GM18508 (cell line): ENCODE results near the gene SMYD1.

Experiments used
- ATAC-seq: cut with Tn5 transposase; IDR thresholded peaks from one replicate; pipeline ENCODE4 v1.9.1; 2021; ENCODE audit warnings: moderate number of reproducible peaks; ENCODE audit not compliant: insufficient read depth, unreplicated experiment

Gene SMYD1

DNA sequence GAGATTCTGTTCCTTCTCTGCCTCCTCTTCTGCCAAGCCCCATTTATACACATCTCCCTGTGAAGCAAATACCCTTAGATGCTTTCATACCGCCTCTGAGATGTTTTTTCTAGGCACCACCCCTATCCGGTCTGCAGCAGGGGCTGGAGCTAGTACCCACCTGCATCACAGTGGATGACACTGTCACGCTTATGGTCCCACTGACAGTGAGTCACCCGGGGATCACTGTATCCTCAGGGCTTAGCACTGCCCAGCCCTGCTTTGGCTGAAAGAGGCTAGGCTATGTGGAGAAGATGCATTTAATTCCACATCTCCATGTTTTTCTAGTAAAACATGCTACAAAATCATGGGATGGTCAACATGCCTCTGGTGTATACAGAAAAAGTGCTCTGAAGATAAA is 50.3 kb downstream of the SMYD1 start:
- no peak for ATAC-seq

DNA sequence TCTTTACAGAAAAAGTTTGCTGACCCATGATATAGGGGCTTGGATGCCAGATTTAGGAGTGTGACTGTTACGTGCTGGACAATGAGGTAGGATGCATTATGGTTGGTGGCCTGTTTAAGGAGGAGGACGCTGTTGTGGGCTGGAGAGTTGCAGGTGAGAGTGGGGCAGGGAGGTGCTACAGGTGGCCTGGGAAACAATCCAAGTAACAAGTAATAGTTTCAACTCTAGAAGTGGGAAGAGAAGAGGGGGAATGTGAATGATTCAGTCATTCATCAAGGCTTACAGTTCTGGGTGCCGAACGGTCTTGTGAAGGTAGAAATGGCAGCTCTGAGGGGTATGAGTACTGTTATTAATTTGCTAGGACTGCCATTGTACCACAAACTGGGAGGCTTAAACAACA is 54.1 kb downstream of the SMYD1 start:
- ATAC-seq = no peak

DNA sequence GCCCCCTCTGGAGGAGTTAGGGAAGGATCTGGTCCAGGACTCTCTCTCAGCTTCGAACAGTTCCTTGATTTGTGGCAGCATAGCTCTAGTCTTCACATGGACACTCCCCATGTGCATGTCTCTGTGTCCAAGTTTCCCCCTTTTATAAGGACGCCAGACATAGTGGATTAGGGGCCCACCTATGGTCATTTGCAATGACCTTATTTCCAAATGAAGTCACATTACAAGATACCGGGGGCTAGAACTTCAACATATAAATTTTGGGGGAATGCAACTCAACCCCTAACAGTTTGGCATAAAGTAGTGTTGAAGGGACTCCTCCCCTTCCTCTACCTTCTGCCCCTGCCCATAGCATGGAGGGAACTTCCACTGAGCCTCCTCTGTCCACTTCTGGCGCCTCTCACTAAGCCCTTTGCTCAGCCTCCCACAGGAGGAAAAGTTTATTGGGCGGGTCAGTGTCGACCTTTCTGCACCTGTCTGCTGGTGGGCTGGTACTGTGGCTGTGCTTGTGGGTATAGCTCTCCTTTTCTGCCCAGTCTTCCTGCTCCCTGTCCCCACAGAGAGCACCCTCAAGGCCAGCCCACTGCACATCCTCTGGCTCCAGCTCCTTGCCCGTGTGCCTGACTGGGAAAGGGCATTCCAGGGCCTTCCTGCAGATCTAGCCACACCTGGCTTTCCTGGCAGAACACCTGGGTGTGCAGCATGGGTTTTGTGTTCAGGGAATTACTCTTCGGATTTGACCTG is 54.7 kb downstream of the SMYD1 start:
- no peak for ATAC-seq

DNA sequence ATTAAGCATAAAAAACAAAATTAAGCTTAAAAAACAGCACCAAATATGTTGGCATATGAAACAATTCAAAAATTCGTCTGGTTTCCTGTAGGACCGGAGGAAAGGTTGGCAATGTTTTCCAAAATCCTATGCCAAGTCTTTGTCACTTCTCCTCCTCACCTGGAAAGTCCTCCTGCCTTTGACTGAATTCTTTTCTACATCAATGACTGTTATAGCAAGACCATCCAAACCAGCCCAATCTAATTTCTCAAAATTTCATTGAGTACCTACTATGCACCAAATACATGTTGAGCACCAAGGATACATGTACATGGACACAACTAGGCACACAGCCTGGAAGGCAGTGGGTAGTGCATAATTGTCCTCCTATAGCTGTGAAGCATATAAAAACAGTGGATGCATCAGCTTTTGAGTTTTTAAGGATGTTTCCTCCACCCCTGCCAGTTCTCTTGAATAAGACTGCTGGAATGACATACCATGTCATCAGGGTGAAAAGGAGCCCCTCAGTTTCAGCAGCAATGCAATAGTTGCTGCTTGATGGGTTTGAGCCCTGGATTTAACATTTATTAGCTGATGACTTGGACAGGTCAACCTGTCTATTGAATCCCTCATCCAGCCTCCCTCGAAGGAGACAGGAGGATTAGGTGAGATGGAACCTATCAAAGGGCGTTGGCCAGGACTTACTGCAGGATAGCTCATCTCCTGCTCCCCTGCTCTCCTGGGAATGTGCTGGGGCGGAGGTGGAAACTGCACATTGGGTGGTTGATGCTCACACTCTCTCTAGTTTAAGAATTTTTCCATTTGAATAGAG is 55.7 kb downstream of the SMYD1 start:
- ATAC-seq = no peak

DNA sequence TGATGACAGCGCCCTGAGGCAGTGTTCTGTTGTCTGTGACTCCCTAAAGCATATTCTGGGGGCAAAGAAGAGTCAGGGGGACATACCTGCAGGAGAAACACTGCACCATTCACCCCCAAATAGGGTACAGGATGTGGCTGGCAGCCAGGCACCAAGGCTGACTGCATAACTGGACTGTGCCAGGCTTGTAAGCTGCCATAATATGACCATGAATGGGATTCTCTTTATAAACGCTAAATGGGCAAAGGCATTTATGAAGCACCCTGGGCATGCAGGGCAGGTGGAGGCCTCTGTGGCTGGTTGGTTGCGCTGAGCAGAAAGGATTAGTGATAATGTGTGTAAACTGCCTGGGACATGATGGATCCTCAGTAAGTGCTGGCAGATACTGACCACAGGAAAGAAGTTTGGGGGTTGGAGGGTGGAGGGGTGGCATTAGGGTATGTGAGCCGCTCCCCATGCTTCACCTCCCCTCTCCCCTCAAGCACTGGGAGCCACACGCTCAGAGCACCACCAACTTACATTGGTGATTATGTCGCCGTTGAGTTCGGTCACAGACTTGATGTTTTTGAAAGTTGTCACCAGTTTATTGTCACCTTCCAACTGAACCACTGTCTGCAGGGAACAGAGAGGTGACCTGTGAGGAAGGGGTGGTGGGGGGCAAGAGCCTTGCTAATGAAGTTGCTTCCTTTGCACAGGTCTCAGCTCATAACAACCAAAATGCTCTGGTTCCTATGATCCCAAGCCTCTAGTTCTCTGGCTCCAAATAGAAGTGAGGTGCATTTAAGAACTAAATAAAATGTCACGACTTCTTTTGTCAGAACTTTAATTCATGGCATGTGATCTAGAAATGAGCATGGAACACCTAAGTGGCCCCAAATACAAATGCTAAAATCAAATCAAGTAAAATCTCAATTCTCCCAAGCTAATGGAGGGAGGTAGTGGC is 56.6 kb downstream of the SMYD1 start:
- no peak for ATAC-seq

DNA sequence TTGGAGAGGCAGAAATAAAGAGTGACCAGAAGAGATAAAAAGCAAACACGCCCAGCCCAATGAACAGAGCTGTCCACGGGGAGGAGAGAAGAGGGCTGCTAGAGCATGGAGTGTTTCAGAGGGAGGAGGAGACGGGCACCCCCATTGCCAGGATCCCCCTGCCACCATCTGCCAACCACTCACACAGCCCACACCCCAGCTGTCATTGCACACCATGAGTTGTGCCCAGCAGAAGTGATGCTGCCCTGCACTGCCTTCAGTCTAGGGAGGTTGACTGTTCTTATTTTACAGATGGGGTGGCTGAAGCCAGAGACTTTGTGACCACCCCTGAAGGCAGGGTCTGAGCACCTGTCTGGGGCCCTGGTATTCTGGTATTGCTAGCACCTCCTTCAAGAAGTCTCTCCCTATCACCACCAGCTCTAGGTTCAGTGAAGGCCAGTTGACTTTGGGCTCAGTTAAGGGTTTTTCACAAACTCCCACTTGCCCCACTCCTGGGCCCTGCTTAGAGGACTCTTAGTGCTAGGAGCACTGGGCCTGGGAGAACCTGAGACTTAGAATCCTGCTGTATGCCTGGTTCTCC is 57.8 kb downstream of the SMYD1 start:
- no peak for ATAC-seq

DNA sequence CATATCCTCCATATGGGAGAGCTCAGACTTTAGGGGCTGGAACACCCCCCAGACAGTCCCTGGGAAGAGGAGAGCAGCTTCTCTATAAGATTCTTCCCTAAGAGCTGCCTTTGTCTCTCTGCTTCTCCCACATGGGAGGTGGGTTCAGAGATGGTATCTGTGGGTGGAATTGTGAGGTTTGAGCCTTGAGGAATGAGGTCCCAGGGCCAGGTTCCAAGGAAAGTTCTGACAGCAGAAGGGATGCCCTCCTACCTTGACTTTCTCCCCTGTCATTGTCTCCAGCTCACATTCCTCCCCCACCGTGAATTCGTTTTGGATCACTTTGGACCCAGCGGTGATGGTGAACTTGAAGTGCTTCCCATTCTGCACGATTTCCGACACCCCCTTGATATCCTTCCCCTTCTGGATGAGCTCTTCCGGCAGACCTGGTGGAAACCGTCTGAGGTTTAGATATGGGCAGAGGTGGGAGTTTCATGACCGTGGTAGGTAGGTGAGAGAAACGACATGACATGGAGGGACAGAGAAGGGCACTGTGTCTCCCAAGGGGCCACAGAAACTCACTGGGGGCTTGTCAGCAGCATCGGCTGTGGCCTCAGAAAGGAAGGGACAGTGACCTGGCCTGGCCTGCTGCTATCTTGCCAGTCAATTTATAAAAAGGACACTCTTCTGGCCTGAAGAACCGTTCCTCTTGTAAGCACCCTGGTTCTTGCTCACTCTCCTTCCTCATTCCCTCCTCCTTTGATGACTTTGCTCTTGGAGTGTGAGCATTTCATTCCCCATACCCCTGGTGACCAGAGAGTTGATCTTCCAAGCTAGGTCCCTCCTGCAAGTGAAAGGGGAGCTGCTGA is 58.5 kb downstream of the SMYD1 start:
- ATAC-seq = no peak

DNA sequence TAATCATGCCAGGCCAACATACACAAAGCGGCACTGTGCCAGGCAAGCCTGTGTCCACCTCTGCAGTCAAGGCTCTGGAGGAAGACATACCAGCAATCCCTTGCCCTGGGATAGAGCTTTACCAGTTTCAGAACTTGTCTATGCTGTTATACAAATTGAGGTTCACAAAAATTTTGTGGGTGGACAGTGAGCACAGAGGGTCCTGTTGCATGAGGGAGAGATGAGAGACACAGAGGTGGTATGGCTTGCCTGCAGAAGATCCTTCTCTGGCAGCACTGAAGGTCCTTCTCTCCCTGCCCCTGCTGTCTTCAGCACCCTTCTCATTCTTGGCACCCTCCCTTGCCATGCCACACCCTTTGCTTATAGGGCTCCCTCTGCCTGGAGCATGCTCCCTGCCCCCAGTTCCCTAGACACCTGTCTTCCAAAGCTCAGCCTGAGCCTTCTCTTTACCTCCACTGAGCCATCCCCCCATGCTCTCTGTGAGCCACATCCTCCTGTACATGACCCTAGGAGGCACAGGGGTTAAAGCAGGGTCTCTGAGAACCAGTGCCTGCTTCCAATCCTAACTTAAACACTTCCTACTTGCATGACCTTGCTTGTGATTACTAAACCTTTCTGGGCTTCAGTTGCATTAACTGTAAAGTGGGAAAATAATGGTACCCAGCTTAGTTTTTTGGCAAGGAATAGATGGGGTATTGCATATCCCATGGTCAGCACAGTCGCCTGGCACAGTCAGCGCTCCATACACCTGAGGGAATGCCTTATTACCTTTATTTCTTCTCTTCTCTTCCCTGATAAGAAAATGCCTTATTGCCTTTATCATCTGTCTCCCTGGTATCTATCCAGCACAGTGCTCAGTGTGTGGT is 59.4 kb downstream of the SMYD1 start:
- no peak for ATAC-seq

DNA sequence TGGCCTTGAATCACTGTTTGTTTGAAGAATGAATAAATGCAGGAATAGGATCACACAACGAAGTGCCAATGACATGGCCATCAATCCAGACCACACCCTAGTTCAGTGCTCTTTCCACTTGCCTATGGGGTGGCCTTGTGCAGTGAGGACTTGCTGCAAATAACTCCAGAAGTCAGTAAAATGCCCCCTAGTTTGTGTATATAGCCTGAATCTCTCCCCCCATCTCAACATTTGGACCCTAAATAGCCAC is 59.9 kb downstream of the SMYD1 start:
- ATAC-seq = no peak

DNA sequence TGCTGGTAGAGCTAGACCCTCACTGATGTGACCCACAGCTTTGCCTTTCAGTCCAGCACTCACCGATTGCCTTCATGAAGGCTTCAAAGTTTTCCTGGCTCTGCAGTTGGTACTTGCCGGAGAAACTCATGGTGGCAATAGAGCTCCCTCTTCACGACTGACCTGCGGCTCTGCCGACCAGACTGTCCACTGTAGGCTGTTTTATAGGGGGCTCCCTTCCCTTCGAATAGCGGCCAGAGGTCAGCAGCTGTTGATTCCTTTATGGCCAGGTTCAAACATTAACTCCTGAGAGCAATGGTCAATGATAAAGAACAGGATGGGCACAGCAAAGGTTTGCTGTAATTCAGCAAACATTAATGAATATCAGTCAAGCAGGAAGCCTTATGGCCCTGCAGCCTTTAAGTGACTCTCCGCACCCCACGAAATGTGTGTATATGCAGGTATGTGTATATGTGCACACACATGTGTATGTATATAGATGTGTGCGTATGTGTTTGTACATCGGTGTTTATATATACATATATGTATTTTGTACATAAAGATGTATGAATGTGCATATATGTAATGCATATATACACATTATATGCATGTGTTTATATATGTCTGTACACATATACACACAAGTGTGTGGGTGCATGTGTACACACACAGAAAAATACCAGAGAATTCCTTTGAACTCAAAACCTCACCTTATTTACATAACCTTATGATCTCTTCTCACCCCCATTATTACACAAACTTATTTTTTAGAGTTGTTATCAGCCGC is 60.4 kb downstream of the SMYD1 start, which contains the start of gene FABP1:
Gene FABP1 (minus strand): TSS at position 175 of the 766 bp plus-strand sequence. CDS start 45 bp downstream, at position 130.
- no peak for ATAC-seq

DNA sequence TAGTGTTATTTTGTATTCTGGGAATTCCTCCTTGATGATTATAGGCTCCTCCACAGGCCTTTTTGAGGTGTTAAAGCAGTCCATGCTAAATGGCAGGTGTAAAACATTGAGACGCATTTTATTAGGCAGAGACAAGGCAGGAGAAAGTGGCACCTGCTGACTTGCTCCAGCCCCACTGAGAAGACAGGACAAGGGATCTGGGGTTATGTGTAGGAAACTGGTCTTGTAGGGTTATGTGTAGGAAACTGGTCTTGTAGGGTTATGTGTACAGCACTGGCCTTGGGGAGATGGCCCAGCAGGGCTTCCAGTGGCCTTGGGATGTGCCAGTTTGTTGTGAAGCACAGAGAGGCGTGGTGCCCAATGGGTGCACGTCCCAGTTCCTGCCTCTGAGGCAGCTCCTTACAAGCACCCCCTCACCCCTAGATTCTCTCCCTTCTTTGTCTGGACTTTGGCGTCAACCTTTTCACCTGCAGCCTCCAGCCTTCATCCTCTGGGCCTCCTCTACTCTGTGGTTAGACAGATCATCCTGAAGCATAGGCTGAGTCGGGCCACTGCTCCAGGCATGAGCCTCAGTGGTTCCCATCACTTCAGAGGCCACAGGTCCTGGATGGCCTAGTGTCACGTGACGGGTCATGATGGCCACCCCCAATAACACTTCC is 61.2 kb downstream of the SMYD1 start:
- ATAC-seq = no peak

DNA sequence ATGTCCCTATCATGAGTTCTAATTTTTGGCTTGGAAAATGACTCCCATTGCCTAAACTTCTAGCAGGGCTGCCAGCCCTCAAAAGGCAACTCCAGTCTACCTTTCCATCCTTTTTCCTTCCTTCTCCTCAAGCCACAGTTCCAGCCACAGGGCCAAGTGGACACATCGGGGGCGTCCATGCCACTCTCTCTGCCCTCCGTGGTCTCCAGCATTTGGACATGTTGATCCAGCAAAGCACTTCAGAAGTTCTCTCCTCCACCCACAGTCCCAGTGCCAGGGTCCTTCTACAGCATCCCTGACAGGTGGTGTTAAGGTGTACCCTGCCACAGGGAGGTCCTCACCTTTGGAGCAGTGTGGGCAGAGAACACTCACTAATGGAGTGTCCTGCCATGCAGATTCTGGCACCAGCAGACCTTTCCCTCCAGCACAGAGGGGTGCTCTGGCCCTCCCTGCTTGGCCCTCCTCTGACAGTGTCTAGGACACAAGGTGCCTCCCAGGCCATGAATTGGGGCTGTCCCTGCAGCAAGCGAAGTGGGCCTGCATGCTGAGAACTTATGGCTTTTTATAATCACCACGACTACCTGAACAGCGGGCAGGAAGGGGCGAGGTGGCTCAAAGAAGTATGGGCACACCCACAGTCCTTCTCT is 61.8 kb downstream of the SMYD1 start:
- ATAC-seq = no peak

DNA sequence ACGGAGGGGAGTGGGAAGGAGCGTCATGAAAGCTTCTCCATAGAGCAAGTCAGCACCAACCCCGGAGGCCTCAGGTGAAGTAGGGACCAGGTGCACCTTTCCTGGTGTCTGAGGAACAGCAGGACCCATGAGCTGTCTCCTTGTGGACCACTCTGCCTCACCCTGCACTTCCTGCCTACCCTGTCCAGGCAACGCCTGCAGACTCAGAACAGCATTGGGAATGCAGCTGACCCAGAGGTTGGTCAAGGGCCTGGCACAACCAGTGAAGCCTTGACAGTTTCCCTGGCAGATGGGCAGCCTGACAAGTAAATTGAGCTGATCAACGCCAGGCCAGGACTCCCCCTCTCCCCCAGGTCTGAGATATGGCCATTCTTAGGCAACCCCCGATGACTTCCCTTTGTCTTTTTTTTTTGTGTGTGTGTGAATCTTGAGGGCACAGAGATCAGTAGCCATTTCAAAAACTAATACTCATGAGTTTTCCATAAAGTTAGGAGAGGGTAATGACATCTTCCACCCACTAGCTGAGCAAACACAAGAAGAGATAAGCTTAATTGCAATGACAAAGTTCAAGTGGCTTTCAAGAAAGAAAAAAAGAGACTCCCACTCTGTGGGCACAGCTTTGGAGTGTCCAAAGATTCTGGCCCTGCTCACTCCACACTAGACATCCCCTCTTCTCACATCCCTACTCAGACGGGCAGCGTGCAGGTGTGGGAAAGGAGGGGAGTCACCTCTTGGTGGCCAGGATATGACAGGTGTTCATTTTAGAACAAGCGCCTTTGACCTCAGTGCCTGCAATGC is 63.8 kb downstream of the SMYD1 start:
- no peak for ATAC-seq

DNA sequence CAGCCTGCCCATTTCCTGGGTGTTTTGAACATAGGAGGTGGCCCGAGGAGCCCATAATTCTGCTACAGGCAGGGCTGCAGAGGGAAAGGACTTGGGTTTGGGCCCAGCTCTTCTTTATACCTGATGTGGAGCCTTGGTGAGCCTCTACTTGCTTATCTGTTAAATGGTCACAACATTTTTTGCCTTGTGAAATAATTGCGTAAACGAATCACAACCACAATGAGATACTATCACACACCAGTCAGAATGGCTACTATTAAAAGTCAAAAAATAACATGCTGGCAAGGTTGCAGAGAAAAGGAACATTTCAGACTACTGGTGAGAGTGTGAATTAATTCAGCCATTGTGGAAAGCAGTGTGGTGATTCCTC is 64.4 kb downstream of the SMYD1 start:
- ATAC-seq = no peak

DNA sequence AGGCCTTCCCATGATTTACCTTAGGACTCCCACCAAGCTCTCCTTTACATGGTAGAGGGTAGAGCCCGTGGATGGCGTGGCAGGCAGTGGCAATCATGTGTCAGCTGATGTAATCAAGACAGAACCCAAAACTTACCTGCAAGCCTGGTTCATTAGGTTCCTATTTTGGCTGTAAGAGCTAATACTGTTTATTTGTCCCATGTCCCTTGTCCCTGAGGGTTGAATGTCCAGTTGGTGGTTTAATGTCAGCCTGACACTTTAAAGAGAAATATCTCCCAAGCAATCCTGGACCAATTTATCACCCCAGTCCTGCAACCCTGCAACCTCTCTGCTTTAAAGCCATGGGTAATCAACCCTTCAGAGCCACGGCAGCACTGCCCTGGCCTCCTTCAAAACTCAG is 66.2 kb downstream of the SMYD1 start:
- ATAC-seq = no peak

DNA sequence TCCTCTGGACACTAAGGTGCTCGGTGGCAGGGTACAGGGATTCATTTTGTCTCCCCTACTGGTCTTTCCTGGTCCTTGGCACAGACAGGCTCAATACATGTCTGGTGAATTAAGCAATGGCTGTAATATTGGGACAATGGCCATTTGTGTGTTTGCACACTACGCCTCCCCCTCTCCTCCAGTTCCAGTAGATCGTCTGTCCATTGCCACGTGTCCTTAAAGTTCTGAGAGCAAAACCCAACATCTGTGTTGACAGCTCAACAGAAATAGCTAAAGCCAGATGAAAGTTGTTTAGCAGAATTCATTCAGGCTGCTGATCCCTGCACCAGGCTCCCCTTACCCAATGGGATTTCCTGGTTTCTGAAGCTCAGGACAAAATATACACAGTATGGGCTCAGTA is 69.2 kb downstream of the SMYD1 start:
- ATAC-seq = no peak
